Tibial nerve (tissue), 3 donors: ENCODE results near the gene L3HYPDH.

ENCODE experiments used
- CTCF ChIP-seq, 5 experiments: fragments of 200-600 bp in 3 of 5; fragments of 450-650 bp in 2 of 5; sonication (generic) in 3 of 5; IDR thresholded peaks; one replicate each; pipeline ENCODE4 v1.5.1; 2016 to 2019; ENCODE audit warnings: antibody characterized with exemption in 5 of 5, mild to moderate bottlenecking in 3 of 5, moderate library complexity in 2 of 5
- POLR2A ChIP-seq, 2 donors: fragments of 450-650 bp; IDR thresholded peaks; one replicate each; pipeline ENCODE4 v1.6.1; 2017; ENCODE audit warnings: antibody characterized with exemption in 2 of 2, mild to moderate bottlenecking in 2 of 2, moderate library complexity in 2 of 2

- TF ChIP-seq POLR2A (IDR thresholded peaks at IDR 0.05) = no peak
- TF ChIP-seq CTCF (IDR thresholded peaks at IDR 0.05) = no peak
Observed at GRCh38 chr14:59520224-59520623, 36.0 kb upstream of the L3HYPDH start.
